HepG2 (cell line): ENCODE results near the gene GCN1. TPM values are rescaled to one million over a fixed set of nuclear protein-coding genes. Genes with fewer than 3 reads are reported as not detected.
A peak's percentile ranks its signal among the peaks of the same experiment; 100 is the strongest.

ENCODE experiments used
- CCAR2 ChIP-seq: fragments of 200-400 bp; formaldehyde crosslinking; optimal IDR thresholded peaks from 2 replicates; pipeline ENCODE3; 2018; ENCODE audit warnings: low read depth, mild to moderate bottlenecking, low read length, moderate library complexity
- CENPT ChIP-seq: sonication (generic); formaldehyde crosslinking; IDR thresholded peaks from 2 replicates; pipeline ENCODE4 v1.8.0; 2022; ENCODE audit warnings: low read depth, mild to moderate bottlenecking, moderate library complexity, missing genetic modification reagents
- FOXO4 ChIP-seq: sonication (generic); formaldehyde crosslinking; conservative IDR thresholded peaks from 2 replicates; pipeline ENCODE4 v1.8.1; 2023; ENCODE audit warnings: missing genetic modification reagents
- KLF11 ChIP-seq: IDR thresholded peaks from 2 replicates; pipeline ENCODE4 v1.6.1; 2016; ENCODE audit warnings: missing compliant biosample characterization
- KLF16 ChIP-seq, 2 experiments: sonication (generic) in 1 of 2; formaldehyde crosslinking in 1 of 2; IDR thresholded peaks; 2 replicates each; pipeline versions ENCODE4 v1.6.1 to v1.8.0; 2016 to 2023; ENCODE audit warnings: missing genetic modification reagents in 2 of 2, missing compliant biosample characterization in 1 of 2
- MAFG ChIP-seq: sonication (generic); formaldehyde crosslinking; IDR thresholded peaks from 2 replicates; pipeline ENCODE4 v1.5.1; 2020; ENCODE audit warnings: mild to moderate bottlenecking, missing genetic modification reagents
- NFE2 ChIP-seq: sonication (generic); formaldehyde crosslinking; IDR thresholded peaks from 2 replicates; pipeline ENCODE4 v1.4.0; 2020; ENCODE audit warnings: missing genetic modification reagents
- SETDB1 ChIP-seq: sonication (generic); formaldehyde crosslinking; IDR thresholded peaks from 2 replicates; pipeline ENCODE4 v1.5.1; 2020; ENCODE audit warnings: missing genetic modification reagents, mild to moderate bottlenecking, borderline replicate concordance
- SIN3B ChIP-seq: fragments of 150-350 bp; IDR thresholded peaks from 2 replicates; pipeline ENCODE4 v1.6.1; 2014; ENCODE audit warnings: low read length
- TEAD2 ChIP-seq: sonication (generic); formaldehyde crosslinking; IDR thresholded peaks from 2 replicates; pipeline ENCODE4 v1.9.0; 2021; ENCODE audit warnings: missing genetic modification reagents
- THYN1 ChIP-seq: sonication (generic); formaldehyde crosslinking; IDR thresholded peaks from 2 replicates; pipeline ENCODE4 v1.8.1; 2023; ENCODE audit warnings: low read depth, mild to moderate bottlenecking, moderate library complexity, missing genetic modification reagents, borderline replicate concordance
- ZKSCAN5 ChIP-seq: sonication (generic); formaldehyde crosslinking; IDR thresholded peaks from 2 replicates; pipeline ENCODE4 v1.5.1; 2020; ENCODE audit warnings: mild to moderate bottlenecking, missing genetic modification reagents
- ZMYM3 ChIP-seq: sonication (generic); formaldehyde crosslinking; IDR thresholded peaks from 2 replicates; pipeline ENCODE4 v1.5.1; 2020; ENCODE audit warnings: mild to moderate bottlenecking, missing genetic modification reagents
- ZNF318 ChIP-seq: sonication (generic); formaldehyde crosslinking; IDR thresholded peaks from 2 replicates; pipeline ENCODE4 v1.4.0; 2020; ENCODE audit warnings: mild to moderate bottlenecking, missing genetic modification reagents
- ZNF589 ChIP-seq: sonication (generic); formaldehyde crosslinking; conservative IDR thresholded peaks from 2 replicates; pipeline ENCODE4 v1.8.0; 2022; ENCODE audit warnings: mild to moderate bottlenecking, moderate library complexity, missing genetic modification reagents
- ZNF7 ChIP-seq: IDR thresholded peaks from 2 replicates; pipeline ENCODE4 v1.6.1; 2016; ENCODE audit warnings: missing biosample characterization, missing genetic modification reagents
- ZNF761 ChIP-seq: sonication (generic); formaldehyde crosslinking; conservative IDR thresholded peaks from 2 replicates; pipeline ENCODE4 v1.4.0; 2020; ENCODE audit warnings: mild to moderate bottlenecking, missing genetic modification reagents
- polyA plus RNA-seq, 8 experiments: library from polyadenylated mRNA; depleted of rRNA in 3 of 8; stranded (reverse) in 7 of 8; unstranded in 1 of 8; fragments of >200 nt; fragmentation: Illumina TruSeq in 4 of 8; extraction: Trizol in 4 of 8; gene quantifications; 2 replicates each; pipeline versions ENCODE4 v1.2.1 to v1.2.3, GENCODE V29; 2011 to 2016; ENCODE audit warnings: low read depth in 4 of 8, missing spikeins in 1 of 8, mixed read lengths in 1 of 8; ENCODE audit not compliant: insufficient read depth in 1 of 8
- total RNA-seq, 5 experiments: library from RNA; depleted of rRNA; stranded (reverse); fragments of >200 nt; fragmentation: Illumina TruSeq; extraction: Trizol; gene quantifications; 2 replicates each; pipeline ENCODE4 v1.2.3, GENCODE V29; 2016; ENCODE audit warnings: low read depth in 1 of 5
- TF ChIP-seq, protein P1 (sequence below): sonication (generic); formaldehyde crosslinking; IDR thresholded peaks from 2 replicates; pipeline ENCODE4 v1.5.1; 2020; ENCODE audit warnings: missing genetic modification reagents, mild to moderate bottlenecking, borderline replicate concordance
- TF ChIP-seq, protein P2 (sequence below): sonication (generic); formaldehyde crosslinking; IDR thresholded peaks from 2 replicates; pipeline ENCODE4 v1.5.0; 2020; ENCODE audit warnings: missing genetic modification reagents

Gene GCN1
- total and polyA plus RNA-seq, 2 of the 13 experiments (the other 11 are each of a cell fraction or from before 2014, with no cell fraction given) = 58.2 to 83.0 TPM

- TF ChIP-seq ZNF318 (no peak), NFE2 (CRISPR knock-in tag) (no peak), CENPT (CRISPR knock-in tag) (no peak), TEAD2 (CRISPR knock-in tag) (no peak), KLF11 (no peak), SIN3B (no peak), MAFG (peak; percentile 62; the same call in 1 of the 2 replicates), SETDB1 (CRISPR knock-in tag) (no peak), ZMYM3 (CRISPR knock-in tag) (peak; percentile 6; the same call in 1 of the 2 replicates), KLF16 (CRISPR knock-in tag; IDR thresholded peaks at IDR 0.05) (no peak), CCAR2 (no peak), ZNF761 (CRISPR knock-in tag) (no peak), ZKSCAN5 (CRISPR knock-in tag) (no peak), FOXO4 (CRISPR knock-in tag) (no peak), THYN1 (CRISPR knock-in tag) (no peak), ZNF589 (CRISPR knock-in tag) (no peak), ZNF7 (CRISPR knock-in tag) (no peak)
- TF ChIP-seq, protein P1, sequence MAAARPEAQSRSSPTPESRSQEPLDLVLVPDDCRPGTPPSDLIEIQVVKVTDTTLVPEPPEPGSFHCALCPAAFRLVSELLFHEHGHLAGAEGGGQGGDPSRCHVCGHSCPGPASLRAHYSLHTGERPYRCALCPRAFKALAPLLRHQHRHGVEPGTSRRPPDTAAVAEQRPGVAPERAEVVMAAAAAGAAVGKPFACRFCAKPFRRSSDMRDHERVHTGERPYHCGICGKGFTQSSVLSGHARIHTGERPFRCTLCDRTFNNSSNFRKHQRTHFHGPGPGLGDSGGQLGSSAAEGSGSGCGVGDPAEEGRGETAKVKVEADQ (CRISPR knock-in tag) = no peak; the same call in 1 of the 2 replicates
- TF ChIP-seq, protein P2, sequence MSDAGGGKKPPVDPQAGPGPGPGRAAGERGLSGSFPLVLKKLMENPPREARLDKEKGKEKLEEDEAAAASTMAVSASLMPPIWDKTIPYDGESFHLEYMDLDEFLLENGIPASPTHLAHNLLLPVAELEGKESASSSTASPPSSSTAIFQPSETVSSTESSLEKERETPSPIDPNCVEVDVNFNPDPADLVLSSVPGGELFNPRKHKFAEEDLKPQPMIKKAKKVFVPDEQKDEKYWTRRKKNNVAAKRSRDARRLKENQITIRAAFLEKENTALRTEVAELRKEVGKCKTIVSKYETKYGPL (CRISPR knock-in tag) = no peak
Observed at GRCh38 chr12:120227233-120228040, 32.9 kb upstream of the GCN1 start (continued).
